H1 (cell line): Measurements from ENCODE around the gene INPP5A.

Source experiments
- CHD1 ChIP-seq: IDR thresholded peaks from 2 replicates; pipeline ENCODE4 v1.6.1; 2012; ENCODE audit warnings: low read depth, low read length, improper control_type of control experiment
- HDAC2 ChIP-seq, 2 experiments: fragments of 300-600 bp in 1 of 2; sonication (generic) in 1 of 2; IDR thresholded peaks; 2 replicates each; pipeline ENCODE4 v1.6.1; 2011 to 2012; ENCODE audit warnings: low read depth in 2 of 2, low read length in 2 of 2, mild to moderate bottlenecking in 2 of 2, moderate library complexity in 2 of 2, borderline replicate concordance in 1 of 2, inconsistent platforms in 1 of 2
- RAD21 ChIP-seq, 2 experiments: IDR thresholded peaks in 1 of 2; conservative IDR thresholded peaks in 1 of 2; 2 replicates each; pipeline ENCODE4 v1.6.1; 2011; ENCODE audit warnings: low read depth in 2 of 2, low read length in 2 of 2, improper control_type of control experiment in 1 of 2, inconsistent platforms in 1 of 2, mild to moderate bottlenecking in 1 of 2, moderate library complexity in 1 of 2
- TAF1 ChIP-seq: IDR thresholded peaks from 2 replicates; pipeline ENCODE4 v1.6.1; 2011; ENCODE audit warnings: mild to moderate bottlenecking, low read depth, low read length
- TAF7 ChIP-seq: optimal IDR thresholded peaks from 2 replicates; pipeline ENCODE3; 2011; ENCODE audit warnings: low read depth, mild to moderate bottlenecking, inconsistent platforms, low read length, moderate library complexity, borderline replicate concordance

GRCh38 chr10:132728321-132728720 lies 190.7 kb downstream of the INPP5A start:
- no peak for TF ChIP-seq RAD21 (IDR thresholded peaks at IDR 0.05 in 1 of 2, conservative IDR thresholded peaks at IDR 0.05 in 1 of 2; ENCODE audit: low read depth in 2 of 2, low read length in 2 of 2)
- TF ChIP-seq TAF1, result no peak
- TF ChIP-seq CHD1, result no peak
- TF ChIP-seq HDAC2 (IDR thresholded peaks at IDR 0.05; ENCODE audit: borderline replicate concordance in 1 of 2, low read depth in 2 of 2, low read length in 2 of 2), result no peak
- no peak for TF ChIP-seq TAF7
